HuH-7.5 (cell line): Measurements from ENCODE around the gene RAD9A.

Source experiments
- DNase-seq: peaks from one replicate; pipeline ENCODE4 v3.0.0; 2011; ENCODE audit warnings: low spot score

Gene RAD9A

DNA sequence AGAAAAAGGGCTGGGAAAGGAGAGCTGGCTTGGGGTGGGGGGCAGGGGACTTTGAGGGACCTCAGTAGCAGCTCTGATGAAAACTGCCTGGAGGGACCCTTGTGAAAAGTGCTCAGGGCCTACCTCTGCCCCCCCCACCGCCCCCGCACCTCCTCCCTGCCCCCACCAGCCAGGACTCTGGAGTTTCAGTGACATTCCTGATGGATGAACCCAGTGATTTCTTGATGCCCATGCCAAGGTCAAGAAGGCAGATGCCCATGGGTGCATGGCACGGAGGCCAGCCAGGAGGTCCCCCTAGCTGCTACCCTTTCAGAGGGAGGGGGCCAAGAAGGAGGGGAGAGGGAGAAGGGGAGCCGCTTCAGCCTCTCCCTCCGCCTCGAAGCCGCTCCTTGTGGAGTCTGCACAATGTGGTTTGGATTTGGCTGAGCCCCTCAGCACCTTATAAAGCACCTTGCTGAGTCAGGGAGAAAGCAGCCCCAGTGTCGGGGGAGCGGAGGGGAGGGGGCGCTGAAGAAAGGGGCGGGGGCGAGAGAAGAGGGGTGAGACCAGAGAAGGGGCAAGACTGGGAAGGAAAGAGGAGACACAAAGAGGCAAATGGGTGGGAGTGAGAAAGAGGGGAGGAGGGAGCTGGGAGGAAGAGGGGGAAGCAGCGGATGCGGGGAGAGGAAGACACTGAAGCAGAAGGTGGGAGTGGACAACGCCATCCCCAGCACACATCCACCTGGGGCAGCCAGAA lies 16.3 kb upstream of the RAD9A start:
- DNase-seq = no peak

DNA sequence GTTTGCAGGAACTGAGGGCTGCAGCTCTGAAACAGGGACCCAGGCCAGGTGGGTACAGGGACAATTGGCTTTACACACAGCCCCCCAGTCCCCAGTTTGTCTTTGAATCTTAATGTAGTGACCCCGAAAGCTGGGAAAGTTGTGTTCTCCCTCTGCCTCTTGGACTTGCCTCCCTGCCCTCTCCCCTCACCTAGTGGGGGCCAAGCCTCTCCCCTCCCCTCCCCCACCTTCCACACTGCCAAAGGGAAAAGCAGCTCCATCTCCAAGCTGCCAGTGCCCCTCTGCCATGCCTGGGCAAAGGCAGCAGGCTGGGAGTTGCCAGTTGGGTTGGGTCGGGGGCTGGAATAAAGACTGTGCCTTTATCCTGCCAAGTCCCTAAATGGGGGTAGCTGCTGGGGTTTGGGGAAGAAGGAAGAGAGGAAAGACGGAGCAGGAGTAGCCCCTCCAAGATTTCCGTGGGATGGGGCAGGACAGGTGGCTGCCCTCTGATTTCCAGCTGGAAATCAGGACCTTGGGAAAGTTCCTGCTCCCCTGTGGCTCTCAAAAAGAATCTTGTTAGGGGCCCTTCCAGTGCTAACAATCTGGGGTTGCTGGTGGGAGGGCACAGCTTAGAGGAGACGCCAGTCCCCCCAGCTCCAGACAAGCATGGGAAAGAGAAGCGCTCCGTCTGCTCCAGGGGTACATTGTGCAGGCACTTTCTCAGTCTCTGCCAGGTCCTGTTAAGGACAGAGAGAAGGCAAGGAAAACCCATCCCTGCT lies 15.5 kb upstream of the RAD9A start:
- no peak for DNase-seq

DNA sequence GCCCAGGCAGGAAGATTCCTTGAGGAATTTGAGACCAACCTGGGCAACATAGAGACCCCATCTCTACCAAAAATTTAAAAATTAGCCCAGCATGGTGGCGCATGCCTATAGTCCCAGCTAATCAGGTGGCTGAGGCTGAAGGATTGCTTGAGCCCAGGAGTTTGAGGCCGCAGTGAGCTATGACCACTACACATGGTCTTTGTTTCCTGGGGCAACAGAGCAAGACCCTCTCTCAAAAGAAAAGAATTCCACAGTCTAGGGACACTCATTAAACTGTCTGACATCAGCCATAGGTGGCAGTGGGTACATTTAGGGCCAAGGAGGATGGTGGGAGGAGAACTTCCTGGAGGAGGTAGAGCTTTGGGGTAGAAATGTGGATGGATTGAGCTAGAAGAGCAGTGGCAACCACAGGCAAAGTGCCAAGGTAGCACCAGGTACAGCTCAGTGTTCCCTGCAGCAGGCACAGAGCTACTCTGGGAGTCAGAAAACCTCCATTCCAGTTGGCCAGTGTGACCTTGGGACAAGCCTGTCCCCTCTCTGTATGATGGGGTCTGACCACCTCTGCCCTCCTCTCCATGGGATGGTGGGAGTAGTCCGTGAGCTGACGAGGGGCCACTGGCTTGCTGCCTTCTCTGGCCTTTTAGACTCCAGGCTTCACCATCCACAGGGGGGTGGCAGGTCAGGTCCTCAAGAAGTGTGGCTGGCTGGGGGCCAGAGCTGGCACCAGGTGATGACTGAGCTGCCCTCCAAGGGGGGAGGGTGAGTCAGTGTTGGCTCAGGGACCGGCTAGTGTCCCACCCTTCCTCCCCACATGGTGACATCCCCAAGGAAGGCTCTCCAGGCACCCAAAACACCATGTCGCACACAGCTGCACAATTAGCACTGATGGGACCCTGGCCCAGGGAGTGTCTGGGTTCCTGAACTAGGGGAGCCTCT lies 14.6 kb upstream of the RAD9A start:
- DNase-seq = no peak

DNA sequence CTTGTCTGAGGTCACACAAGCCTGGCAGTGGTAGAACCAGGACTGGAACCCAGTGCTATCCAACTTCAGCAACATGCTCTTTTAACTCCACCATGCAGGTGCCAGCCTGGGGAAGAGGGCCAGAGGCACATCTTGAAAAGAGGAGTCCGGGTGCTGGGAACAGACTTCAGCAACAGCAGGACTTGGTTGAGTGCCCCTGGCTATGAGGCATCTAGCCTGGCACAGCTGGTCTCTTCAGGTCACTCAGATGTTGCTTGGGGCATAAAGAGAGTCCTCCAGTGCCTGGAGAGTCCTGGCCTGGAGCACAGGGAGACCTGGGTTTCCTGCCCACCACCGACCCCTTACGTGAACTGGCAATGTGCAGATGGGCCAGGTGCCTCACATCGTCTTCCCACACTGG lies 13.2 kb upstream of the RAD9A start:
- no peak for DNase-seq

GRCh38 chr11:67379061-67380058 lies 12.4 kb upstream of the RAD9A start:
- DNase-seq = no peak

GRCh38 chr11:67381244-67381972 lies 10.4 kb upstream of the RAD9A start:
- DNase-seq = no peak

- peak; percentile 97 for DNase-seq
These were observed 9.3 kb upstream of the RAD9A start for GRCh38 chr11:67382276-67383136.

DNA sequence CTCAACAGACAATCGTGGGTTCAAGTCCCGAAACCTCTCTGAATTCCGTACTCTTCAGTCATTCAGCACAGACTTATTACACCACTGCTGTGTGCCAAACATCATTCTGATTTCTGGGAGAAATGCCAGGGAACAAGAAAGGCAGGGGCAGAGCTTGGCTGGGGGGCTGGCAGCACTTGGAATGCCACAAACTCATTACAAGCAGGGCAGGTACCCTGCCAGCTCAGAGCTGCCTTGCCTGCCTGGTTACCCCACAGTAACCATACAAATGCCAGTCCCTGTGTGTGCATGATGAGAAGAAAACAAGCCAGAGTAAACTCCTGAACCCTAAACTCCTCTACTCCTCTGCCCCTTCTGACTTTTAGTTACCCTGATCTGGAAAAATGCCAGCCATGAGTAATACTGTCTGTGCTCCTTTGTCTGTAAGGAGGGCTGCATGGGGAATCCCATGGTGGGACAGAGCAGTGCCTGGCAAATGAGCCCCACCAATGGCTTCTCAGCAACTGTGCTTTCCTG lies 6.9 kb upstream of the RAD9A start:
- DNase-seq = no peak

- DNase-seq = no peak
These were observed 4.7 kb upstream of the RAD9A start for GRCh38 chr11:67387069-67387468.

- no peak for DNase-seq
These were observed 4.3 kb upstream of the RAD9A start for GRCh38 chr11:67387518-67387917.

DNA sequence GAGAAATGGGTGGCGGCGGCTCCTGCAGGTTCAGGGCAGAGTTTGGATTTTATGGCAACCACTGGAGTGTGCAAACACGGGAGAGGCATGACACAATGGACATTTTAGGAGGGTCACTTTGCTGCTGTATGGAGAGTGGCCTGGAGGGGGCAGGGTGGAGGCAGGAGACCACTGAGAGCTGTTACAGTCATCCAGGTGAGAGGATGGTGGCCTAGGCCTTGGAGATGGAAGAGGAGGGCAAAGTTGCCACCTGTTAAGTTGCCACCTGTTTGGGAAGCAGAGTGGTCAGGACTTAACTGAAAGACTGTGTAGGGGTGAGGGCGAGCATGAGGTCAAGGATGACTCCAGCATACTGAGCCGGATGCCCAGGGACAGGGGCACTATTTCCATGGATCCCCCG lies 2.3 kb upstream of the RAD9A start:
- peak; percentile 99 for DNase-seq

- DNase-seq = no peak
These were observed 861 bp upstream of the RAD9A start for GRCh38 chr11:67390947-67391303.

- no peak for DNase-seq
These were observed 463 bp downstream of the RAD9A start for GRCh38 chr11:67392183-67392715.

DNA sequence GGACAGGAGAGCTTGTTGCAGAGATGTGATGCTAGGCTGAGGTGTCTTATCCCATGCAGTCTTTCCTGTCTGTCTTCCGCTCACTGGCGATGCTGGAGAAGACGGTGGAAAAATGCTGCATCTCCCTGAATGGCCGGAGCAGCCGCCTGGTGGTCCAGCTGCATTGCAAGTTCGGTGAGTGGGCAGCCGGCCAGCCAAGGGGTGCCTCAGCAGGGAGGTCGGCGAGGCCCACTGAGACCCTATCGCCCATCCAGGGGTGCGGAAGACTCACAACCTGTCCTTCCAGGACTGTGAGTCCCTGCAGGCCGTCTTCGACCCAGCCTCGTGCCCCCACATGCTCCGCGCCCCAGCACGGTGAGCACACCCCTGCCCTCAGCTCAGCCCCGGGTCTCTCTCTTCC lies 1.7 kb downstream of the RAD9A start:
- DNase-seq = no peak

- DNase-seq = no peak
These were observed 2.2 kb downstream of the RAD9A start for GRCh38 chr11:67393990-67394389.

GRCh38 chr11:67395555-67396258 lies 3.9 kb downstream of the RAD9A start:
- no peak for DNase-seq

DNA sequence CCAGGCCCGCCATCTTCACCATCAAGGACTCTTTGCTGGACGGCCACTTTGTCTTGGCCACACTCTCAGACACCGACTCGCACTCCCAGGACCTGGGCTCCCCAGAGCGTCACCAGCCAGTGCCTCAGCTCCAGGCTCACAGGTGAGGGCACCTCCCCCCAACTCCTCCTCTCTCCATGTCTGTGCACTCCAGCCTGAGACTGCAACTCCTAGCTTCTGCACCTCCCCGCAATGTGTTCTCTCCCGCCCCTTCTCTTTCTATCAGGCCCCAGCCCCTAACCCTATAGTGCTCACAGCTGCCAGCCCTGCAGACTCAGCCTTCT lies 4.4 kb downstream of the RAD9A start:
- no peak for DNase-seq

- no peak for DNase-seq
These were observed 5.0 kb downstream of the RAD9A start for GRCh38 chr11:67396587-67397389.
